ENCODE measurements around the gene SPACA4. TPM values are rescaled to one million over a fixed set of nuclear protein-coding genes. Genes with fewer than 3 reads are reported as not detected.
"Not testable (repeated sequence)": the region's sequence is repeated elsewhere in the genome, so short reads cannot be mapped to it uniquely, and the experiment has no call there.

Gene SPACA4
- total and polyA plus RNA-seq, 7 donors = 0.34 TPM; not detected in 6

GRCh38 chr19:48629297-48629598 lies 22.7 kb downstream of the SPACA4 start:
- Histone ChIP-seq H3K27me3 (no peaks in the 10 kb centered on the region), H3K36me3 (peaks cover 0 to 39% (median 4%) of the 10 kb centered on the region in 4 donors), H3K4me1 (peaks cover 0 to 68% (median 56%) of the 10 kb centered on the region in 4 donors), H3K4me3 (no peak overlapping the region), H3K9me3 (no peaks in the 10 kb centered on the region), H3K27ac (peak overlapping the region; percentile 84 to 99 (median 92))
- 94 to 95% methylated on average over 22 of the region's 22 CpGs for WGBS, 2 donors
- TF ChIP-seq POLR2AphosphoS5 (IDR thresholded peaks at IDR 0.05) (no peak), POLR2A (IDR thresholded peaks at IDR 0.05) (no peak)
- TF ChIP-seq, protein P1, sequence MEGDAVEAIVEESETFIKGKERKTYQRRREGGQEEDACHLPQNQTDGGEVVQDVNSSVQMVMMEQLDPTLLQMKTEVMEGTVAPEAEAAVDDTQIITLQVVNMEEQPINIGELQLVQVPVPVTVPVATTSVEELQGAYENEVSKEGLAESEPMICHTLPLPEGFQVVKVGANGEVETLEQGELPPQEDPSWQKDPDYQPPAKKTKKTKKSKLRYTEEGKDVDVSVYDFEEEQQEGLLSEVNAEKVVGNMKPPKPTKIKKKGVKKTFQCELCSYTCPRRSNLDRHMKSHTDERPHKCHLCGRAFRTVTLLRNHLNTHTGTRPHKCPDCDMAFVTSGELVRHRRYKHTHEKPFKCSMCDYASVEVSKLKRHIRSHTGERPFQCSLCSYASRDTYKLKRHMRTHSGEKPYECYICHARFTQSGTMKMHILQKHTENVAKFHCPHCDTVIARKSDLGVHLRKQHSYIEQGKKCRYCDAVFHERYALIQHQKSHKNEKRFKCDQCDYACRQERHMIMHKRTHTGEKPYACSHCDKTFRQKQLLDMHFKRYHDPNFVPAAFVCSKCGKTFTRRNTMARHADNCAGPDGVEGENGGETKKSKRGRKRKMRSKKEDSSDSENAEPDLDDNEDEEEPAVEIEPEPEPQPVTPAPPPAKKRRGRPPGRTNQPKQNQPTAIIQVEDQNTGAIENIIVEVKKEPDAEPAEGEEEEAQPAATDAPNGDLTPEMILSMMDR (IDR thresholded peaks at IDR 0.05) = no peak
- DNase-seq = peak; percentile 72
- intact Hi-C loops (cut with DNase I) = loop anchor here (10.0 kb wide), 1 partner anchor 1354 kb away; the partner anchor contains the start of gene INAFM1

DNA sequence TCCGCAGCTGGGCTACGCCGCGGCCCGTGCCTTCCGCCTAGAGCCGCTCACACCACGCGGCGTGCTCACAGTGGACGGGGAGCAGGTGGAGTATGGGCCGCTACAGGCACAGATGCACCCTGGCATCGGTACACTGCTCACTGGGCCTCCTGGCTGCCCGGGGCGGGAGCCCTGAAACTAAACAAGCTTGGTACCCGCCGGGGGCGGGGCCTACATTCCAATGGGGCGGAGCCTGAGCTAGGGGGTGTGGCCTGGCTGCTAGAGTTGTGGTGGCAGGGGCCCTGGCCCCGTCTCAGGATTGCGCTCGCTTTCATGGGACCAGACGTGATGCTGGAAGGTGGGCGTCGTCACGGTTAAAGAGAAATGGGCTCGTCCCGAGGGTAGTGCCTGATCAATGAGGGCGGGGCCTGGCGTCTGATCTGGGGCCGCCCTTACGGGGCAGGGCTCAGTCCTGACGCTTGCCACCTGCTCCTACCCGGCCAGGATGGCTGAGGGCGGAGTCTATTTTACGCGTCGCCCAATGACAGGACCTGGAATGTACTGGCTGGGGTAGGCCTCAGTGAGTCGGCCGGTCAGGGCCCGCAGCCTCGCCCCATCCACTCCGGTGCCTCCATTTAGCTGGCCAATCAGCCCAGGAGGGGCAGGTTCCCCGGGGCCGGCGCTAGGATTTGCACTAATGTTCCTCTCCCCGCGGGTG lies 23.2 kb downstream of the SPACA4 start:
- Histone ChIP-seq H3K27ac (peak overlapping the region; percentile 84 to 99 (median 92)), H3K9me3 (no peaks in the 10 kb centered on the region), H3K4me3 (peak overlapping the region in 1 of 4 donors; percentile 25), H3K4me1 (peaks cover 0 to 68% (median 55%) of the 10 kb centered on the region in 4 donors), H3K36me3 (peaks cover 0 to 39% (median 4%) of the 10 kb centered on the region in 4 donors), H3K27me3 (no peaks in the 10 kb centered on the region)
- intact Hi-C loops (cut with DNase I) = loop anchor here (5.0 to 10.0 kb wide), 4 partner anchors 335 to 1355 kb away; partner anchors contain the start of genes FLT3LG, FTL, INAFM1 and MED25
- WGBS, 2 donors = 34 to 65% methylated on average over 48 of the region's 48 CpGs
- peak; percentile 87 for DNase-seq
- TF ChIP-seq POLR2AphosphoS5 (IDR thresholded peaks at IDR 0.05) (peak in 2 of 4 donors; percentile 23 to 37), EP300 (IDR thresholded peaks at IDR 0.05) (no peak), POLR2A (IDR thresholded peaks at IDR 0.05) (peak in 1 of 2 donors; percentile 11)
- TF ChIP-seq, protein P1 (IDR thresholded peaks at IDR 0.05) = no peak

- H3K27ac ChIP-seq = peak overlapping the region; percentile 84 to 99 (median 92)
- no peaks in the 10 kb centered on the region for H3K27me3 ChIP-seq
- peak overlapping the region in 2 of 4 donors; percentile 18 to 25 for H3K4me3 ChIP-seq
- peaks cover 0 to 39% (median 4%) of the 10 kb centered on the region in 4 donors for H3K36me3 ChIP-seq
- peaks cover 0 to 66% (median 55%) of the 10 kb centered on the region in 4 donors for H3K4me1 ChIP-seq
- peak in 1 of 4 donors; percentile 16 for TF ChIP-seq EP300 (IDR thresholded peaks at IDR 0.05)
- TF ChIP-seq, protein P1 (IDR thresholded peaks at IDR 0.05) = peak in 1 of 4 experiments; percentile 10
- TF ChIP-seq POLR2A (IDR thresholded peaks at IDR 0.05) = peak in 1 of 2 donors; percentile 2
- peak in 1 of 4 donors; percentile 57 for TF ChIP-seq POLR2AphosphoS5 (IDR thresholded peaks at IDR 0.05)
- intact Hi-C loops (cut with DNase I) = loop anchor here (5.0 to 10.0 kb wide), 3 partner anchors 334 to 1187 kb away; partner anchors contain the start of genes FLT3LG, FTL and MED25
- 19 to 47% methylated on average over 47 of the region's 47 CpGs for WGBS, 2 donors
- no peaks in the 10 kb centered on the region for H3K9me3 ChIP-seq
- peak; percentile 91 for DNase-seq
Measured at GRCh38 chr19:48630296-48631063, 23.9 kb downstream of the SPACA4 start.

- WGBS, 2 donors = 54 to 76% methylated on average over 3 of the region's 3 CpGs
- Histone ChIP-seq H3K36me3 (peaks cover 0 to 33% (median 4%) of the 10 kb centered on the region in 4 donors), H3K9me3 (no peaks in the 10 kb centered on the region), H3K4me3 (peak overlapping the region in 1 of 4 donors; percentile 25), H3K27ac (peak overlapping the region; percentile 84 to 99 (median 92)), H3K4me1 (peaks cover 0 to 63% (median 58%) of the 10 kb centered on the region in 4 donors), H3K27me3 (no peaks in the 10 kb centered on the region)
- TF ChIP-seq EP300 (IDR thresholded peaks at IDR 0.05) (no peak), POLR2AphosphoS5 (IDR thresholded peaks at IDR 0.05) (no peak), POLR2A (IDR thresholded peaks at IDR 0.05) (no peak)
- TF ChIP-seq, protein P1 (IDR thresholded peaks at IDR 0.05) = no peak
- intact Hi-C loops (cut with DNase I) = loop anchor here (5.0 to 10.0 kb wide), 3 partner anchors 334 to 1186 kb away; partner anchors contain the start of genes FLT3LG, FTL and MED25
- DNase-seq = peak; percentile 64
Measured at GRCh38 chr19:48631225-48631624, 24.7 kb downstream of the SPACA4 start.

DNA sequence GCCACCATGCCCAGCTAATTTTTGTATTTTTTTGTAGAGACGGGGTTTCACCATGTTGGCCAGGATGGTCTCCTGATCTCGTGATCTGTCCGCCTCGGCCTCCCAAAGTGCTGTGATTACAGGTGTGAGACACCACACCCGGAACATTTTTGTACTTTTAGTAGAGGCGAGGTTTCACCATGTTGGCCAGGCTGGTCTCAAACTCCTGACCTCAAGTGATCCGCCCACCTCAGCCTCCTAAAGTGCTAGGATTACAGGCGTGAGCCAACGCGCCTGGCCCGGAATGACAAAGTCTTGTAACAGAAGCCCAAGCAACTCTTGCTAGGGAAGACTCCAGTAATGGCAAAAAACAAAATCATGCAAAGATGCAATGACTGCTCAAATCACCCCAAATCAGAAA lies 25.7 kb downstream of the SPACA4 start:
- H3K9me3 ChIP-seq, H3K4me3 ChIP-seq, DNase-seq, H3K27me3 ChIP-seq: not testable (repeated sequence)
- peak overlapping the region in 3 of 4 donors; percentile 91 to 99 (median 93) for H3K27ac ChIP-seq
- H3K36me3 ChIP-seq = peaks cover 0 to 25% (median 4%) of the 10 kb centered on the region in 4 donors
- H3K4me1 ChIP-seq = peaks cover 0 to 69% (median 60%) of the 10 kb centered on the region in 4 donors
- WGBS, 2 donors = 84 to 94% methylated on average over 11 of the region's 11 CpGs
- intact Hi-C loops (cut with DNase I) = loop anchor here (5.0 to 10.0 kb wide), 3 partner anchors 333 to 1185 kb away; partner anchors contain the start of genes FLT3LG, FTL and MED25
